ENCODE results near the gene SIMC1.

The SIMC1 gene

GRCh38 chr5:176365351-176366231 lies 127.4 kb downstream of the SIMC1 start, which contains the start of gene ARL10:
Gene ARL10 (plus strand): TSS chr5:176365487. CDS start chr5:176365564, 77 bp downstream.
- no peak for DNase-seq

- no peak for DNase-seq
Measured at GRCh38 chr5:176366232-176366894, 128.1 kb downstream of the SIMC1 start.

- DNase-seq, result no peak
Measured at GRCh38 chr5:176368726-176369125, 130.5 kb downstream of the SIMC1 start.

- DNase-seq, result no peak
Measured at GRCh38 chr5:176369934-176370711, 131.9 kb downstream of the SIMC1 start.

DNA sequence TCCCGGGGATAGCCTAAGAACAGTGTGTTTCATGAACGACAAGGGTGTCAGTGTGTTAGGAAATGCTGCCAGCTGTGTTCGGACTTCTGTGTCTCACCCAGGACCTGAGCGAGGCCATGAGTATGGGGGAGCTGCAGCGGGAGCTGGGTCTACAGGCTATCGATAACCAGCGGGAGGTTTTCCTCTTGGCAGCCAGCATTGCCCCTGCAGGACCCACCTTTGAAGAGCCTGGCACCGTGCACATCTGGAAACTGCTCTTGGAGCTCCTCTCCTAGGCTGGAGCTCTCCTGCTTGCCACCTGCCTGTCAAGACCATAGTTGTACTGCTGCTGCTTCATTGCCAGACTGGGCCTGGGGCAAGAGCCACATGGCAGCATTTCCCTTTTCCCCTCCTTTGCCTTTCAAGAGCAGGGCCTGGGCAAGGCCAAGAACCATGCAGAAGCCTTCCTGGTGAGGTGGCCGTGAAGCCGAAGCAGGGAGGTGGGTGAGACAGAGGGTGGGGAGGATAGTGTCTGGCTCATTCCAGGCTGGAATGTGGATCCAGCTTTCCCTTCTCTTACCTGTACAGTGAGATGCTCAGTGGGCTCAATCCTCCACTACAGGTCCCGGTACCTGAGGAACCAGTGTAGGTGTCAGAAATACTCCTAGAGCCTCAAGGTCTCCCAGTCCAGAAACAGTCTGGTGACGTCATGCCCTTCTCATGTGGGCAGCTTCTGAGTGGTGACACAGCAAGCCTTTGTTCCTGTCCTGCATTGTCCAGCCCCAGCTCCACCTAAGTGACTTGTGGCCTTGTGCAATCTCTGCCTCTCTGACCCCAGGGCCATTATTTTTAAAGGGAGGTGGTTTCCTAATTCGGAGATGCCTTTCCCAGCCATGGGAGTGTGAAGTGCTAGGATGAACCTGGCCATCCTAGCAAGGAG lies 133.7 kb downstream of the SIMC1 start:
- no peak for DNase-seq

DNA sequence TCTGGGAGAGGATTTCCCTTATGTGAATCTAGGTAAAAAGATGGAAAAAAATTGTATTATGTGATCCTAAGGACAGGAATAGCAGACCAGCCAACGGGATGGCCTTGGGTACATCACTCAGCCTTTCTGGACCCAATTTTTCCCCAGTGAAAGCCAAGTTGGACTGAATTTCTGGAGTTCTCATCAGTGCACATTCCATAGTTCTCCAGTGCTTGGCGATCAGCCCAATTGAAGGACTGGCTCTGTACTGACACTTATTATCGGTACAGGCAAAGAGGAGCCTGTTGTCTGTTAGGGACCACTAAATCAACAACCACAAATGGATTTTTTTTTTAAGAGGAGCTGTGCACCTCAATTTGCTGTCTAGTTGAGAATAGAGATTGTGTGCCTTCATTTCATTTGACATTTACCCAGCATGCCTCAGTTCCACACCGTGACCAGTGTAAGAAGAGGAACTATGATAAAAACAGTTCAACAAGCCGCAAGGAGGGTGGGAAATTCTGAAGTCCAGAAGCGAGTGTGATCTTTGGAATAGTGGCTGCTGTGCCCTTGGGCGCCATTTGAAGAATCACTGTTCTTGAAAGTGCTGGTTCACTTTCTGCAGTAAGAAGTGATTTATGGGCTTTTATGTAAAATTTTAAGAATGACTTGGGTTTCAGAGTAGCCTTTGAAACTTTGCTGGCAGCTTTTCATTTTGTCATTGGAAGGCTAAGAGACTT lies 135.0 kb downstream of the SIMC1 start:
- no peak for DNase-seq

GRCh38 chr5:176379881-176380280 lies 141.7 kb downstream of the SIMC1 start:
- no peak for DNase-seq

DNA sequence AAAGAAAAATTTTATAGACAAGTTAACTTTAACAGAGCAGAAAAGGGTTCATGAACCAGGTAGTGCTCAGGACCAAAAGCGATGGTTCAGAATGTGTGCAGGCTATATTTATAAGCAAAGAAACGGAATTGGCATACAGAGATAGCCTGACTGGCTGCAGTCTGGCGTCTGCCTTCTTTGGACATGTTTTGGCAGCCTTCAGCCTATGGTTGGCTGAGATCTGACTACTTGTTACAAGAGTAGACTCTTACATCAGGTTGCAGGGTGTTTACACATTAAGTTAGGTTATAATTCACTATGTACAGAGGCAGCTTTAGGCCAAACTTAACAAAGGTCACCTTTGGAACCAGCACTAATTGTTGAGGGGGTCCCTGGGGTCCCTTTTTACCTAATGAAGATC lies 143.2 kb downstream of the SIMC1 start:
- no peak for DNase-seq

DNA sequence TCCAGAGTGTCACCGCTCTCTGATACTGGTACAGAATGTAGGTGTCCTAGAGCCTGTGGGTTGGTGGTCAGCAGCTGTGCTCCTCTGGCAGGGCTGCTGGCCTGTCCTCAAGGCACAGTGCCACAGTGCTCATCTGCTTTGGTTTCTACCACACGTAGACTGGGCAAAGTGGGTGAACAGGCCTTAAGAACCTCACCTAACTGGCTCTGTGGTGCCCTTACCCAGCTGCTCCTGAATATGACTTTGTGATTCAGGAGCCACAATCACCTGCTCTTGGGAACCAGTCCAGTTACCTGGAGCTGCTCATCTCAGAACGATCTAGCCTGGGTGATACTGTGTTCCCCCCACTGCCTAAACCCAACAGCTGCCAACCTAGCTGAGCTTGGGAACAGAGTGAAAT lies 143.8 kb downstream of the SIMC1 start:
- DNase-seq, result no peak

- DNase-seq, result no peak
Measured at GRCh38 chr5:176382721-176383120, 144.5 kb downstream of the SIMC1 start.

GRCh38 chr5:176383248-176383905 lies 145.2 kb downstream of the SIMC1 start:
- DNase-seq, result no peak

- no peak for DNase-seq
Measured at GRCh38 chr5:176383961-176384360, 145.7 kb downstream of the SIMC1 start.

DNA sequence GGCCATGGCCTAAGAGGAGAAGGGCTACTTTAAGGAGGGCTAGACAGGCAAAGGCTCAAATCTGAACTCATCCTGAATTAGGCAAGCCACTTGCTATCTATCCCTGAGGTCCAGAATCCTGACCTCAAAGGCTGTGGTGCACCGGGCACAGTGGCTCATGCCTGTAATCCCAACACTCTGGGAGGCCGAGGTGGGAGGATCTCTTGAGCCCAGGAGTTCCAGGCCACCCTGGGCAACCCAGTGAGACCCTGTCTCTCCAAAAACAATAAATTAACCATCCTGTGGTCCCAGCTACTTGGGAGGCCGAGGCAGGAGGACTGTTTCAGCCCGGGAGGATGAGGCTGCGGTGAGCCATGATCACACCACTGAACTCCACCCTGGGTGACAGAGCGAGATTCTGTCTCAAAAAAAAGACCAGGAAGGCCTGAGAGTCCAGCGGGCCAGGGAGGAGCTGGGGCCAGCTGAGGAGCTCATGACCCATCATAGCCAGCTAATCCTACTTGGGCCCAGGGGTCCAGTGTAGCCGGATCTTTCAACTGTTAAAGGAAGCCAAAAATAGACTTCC lies 146.2 kb downstream of the SIMC1 start:
- DNase-seq, result no peak

GRCh38 chr5:176384991-176385390 lies 146.8 kb downstream of the SIMC1 start:
- DNase-seq, result no peak

DNA sequence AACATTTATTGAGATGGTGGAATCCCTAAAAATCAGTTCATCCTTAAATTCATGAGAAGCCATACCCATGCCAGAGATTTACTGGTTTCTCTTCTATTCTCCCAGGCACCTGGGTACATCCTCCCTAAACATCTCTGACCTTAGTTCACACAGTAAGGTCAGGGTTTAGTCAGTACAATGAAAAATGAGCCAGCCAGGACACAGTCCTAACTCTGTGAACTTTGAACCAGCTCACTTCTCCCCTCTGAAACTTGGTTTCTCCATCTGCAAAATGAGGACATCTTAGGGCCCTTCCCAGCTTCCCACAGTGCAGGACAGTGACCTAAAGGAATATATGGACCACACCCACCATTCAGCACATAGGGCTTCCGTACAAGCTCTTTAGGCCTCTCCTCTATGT lies 148.3 kb downstream of the SIMC1 start:
- no peak for DNase-seq

DNA sequence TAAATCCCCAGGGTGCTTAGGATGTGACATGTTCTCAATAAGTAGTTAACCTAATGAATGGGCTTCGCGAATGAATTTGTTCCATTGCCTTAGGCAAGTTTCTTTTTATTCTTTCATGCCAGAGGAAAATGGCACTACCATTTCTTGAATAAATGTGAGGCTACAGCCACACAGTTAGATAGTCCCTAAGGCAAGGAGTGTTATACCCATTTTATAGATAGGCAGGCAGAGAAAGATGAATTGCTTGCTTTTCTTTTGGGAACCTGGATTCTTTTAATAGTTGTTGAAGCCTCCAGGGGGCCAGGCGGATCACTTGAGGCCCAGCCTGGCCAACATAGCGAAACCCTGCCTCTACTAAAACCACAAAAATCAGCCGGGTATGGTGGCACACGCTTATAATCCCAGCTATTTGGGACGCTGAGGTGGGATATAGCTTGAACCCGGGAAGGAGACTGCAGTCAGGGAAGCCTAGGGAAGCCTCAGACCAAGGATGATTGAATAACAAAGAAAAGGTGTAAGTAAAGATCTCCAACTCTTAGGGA lies 149.2 kb downstream of the SIMC1 start:
- DNase-seq, result no peak

GRCh38 chr5:176388003-176388443 lies 149.8 kb downstream of the SIMC1 start:
- no peak for DNase-seq

DNA sequence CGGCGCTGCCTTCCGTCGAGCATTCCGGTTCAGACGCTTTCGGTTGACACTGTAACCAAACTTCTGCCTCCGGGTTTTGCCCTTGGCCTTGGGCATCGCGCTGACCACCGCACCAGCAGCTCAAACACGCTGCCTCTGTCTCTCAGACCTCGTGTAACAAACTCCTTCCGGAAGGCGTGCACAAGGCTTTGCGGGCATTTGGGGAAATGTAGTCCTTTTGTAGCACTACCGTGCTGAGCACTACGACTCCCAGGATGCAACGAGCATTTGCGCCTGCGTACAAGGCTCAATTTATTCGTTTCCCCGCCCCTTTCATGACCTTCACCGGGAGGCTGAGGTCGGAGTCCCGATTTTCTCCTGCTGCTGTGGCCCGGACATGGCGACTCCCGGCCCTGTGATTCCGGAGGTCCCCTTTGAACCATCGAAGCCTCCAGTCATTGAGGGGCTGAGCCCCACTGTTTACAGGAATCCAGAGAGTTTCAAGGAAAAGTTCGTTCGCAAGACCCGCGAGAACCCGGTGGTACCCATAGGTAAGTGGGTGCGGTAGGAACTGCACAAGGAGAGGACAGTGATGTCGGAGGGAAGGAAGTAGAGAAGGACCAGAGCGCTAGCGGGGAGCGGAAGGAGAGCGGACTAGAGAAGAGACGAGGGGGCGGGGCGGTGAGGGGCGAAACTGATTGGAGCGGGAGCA lies 150.4 kb downstream of the SIMC1 start, which contains the start of the genes HIGD2A and NOP16:
Gene HIGD2A, plus strand, starts transcription at position 308 of the 691 bp plus-strand sequence. Its CDS starts 69 bp downstream, at position 377.
Gene NOP16, minus strand, starts transcription at position 155 of the 691 bp plus-strand sequence. Its CDS starts 59 bp downstream, at position 96.
- DNase-seq, result peak; percentile 90

Data from NCI-H524 treated with DMSO at 0.1 percent for 48 hours (cell line).